Left colon (tissue), 2 donors: ENCODE data around the gene NRIP3. TPM values are rescaled to one million over a fixed set of nuclear protein-coding genes. Genes with fewer than 3 reads are reported as not detected.
"Not testable (repeated sequence)": the region's sequence is repeated elsewhere in the genome, so short reads cannot be mapped to it uniquely, and the experiment has no call there.

Experiments
- ATAC-seq: fragments of 200-7000 bp; cut with Tn5 transposase; one replicate; pipeline ENCODE4 v1.9.1; 2020; ENCODE audit warnings: mild to moderate bottlenecking, moderate library complexity
- DNase-seq, 2 donors: peaks; one replicate each; pipeline ENCODE4 v3.0.0-alpha.2; 2020
- intact Hi-C, 2 donors: fragments of 100-400 bp; cut with DNase I in 1 of 2; cut with micrococcal nuclease in 1 of 2; formaldehyde crosslinking; loops; one replicate each; pipeline versions ENCODE4 v1.11.2 to v1.14.0; 2022; cut with DNase I, micrococcal nuclease
- total RNA-seq, 2 donors: library from RNA; stranded (reverse); fragmentation: NEBNext Ultra II Directional; extraction: Animal tissue kit (Norgen Biotek cat#: 25700); gene quantifications; one replicate each; pipeline ENCODE4 v1.2.1, GENCODE V29; 2021
- donor health status: DM: no; HTN: no; CAD: no.
- donor health status: DM: yes; HTN: yes; CAD: no.

Gene NRIP3
- total RNA-seq, 2 donors from 2014 or later = 0.27 to 0.75 TPM

GRCh38 chr11:8986772-8987171, 17.0 kb downstream of the NRIP3 start:
- intact Hi-C loops, ATAC-seq, DNase-seq: not testable (repeated sequence)

- no peak for ATAC-seq
- intact Hi-C loops = no loop called here
- no peak for DNase-seq
Measured at GRCh38 chr11:8985462-8985861, 18.3 kb downstream of the NRIP3 start.

- DNase-seq (no peak), ATAC-seq (no peak)
- intact Hi-C loops = no loop called here
Measured at GRCh38 chr11:8983552-8983951, 20.2 kb downstream of the NRIP3 start.

- no peak for DNase-seq
- intact Hi-C loops = no loop called here
- ATAC-seq = no peak
Measured at GRCh38 chr11:8980485-8980884, 23.3 kb downstream of the NRIP3 start.

GRCh38 chr11:8979365-8979764, 24.4 kb downstream of the NRIP3 start:
- intact Hi-C loops, DNase-seq, ATAC-seq: not testable (repeated sequence)

- no peak for ATAC-seq
- intact Hi-C loops = no loop called here
- no peak for DNase-seq
Measured at GRCh38 chr11:8973121-8973520, 30.7 kb downstream of the NRIP3 start.

- ATAC-seq (no peak), DNase-seq (no peak)
- intact Hi-C loops = no loop called here
Measured at GRCh38 chr11:8971924-8972316, 31.9 kb downstream of the NRIP3 start.

GRCh38 chr11:8971196-8971923, 32.4 kb downstream of the NRIP3 start:
- ATAC-seq (no peak), DNase-seq (no peak)
- intact Hi-C loops = no loop called here

- DNase-seq (no peak), ATAC-seq (no peak)
- intact Hi-C loops = no loop called here
Measured at GRCh38 chr11:8967184-8967583, 36.6 kb downstream of the NRIP3 start.

- intact Hi-C loops = no loop called here
- DNase-seq (peak; percentile 91 to 94), ATAC-seq (peak; percentile 88)
Measured at GRCh38 chr11:8964324-8965320, 39.2 kb downstream of the NRIP3 start, which contains the start of gene TMEM9B. TMEM9B (minus strand) TSS chr11:8964442; CDS start chr11:8964313, 129 bp downstream.

GRCh38 chr11:8963569-8964323, 40.1 kb downstream of the NRIP3 start:
- ATAC-seq (peak; percentile 83), DNase-seq (peak; percentile 90 to 92)
- intact Hi-C loops = no loop called here

GRCh38 chr11:8962841-8963240, 41.0 kb downstream of the NRIP3 start:
- DNase-seq = no peak
- ATAC-seq = peak; percentile 2
- intact Hi-C loops = no loop called here

- DNase-seq (no peak), ATAC-seq (no peak)
- intact Hi-C loops = no loop called here
Measured at GRCh38 chr11:8961401-8961800, 42.4 kb downstream of the NRIP3 start.

GRCh38 chr11:8959546-8960166, 44.1 kb downstream of the NRIP3 start:
- intact Hi-C loops = no loop called here
- ATAC-seq (peak; percentile 21), DNase-seq (no peak)

- intact Hi-C loops = no loop called here
- no peak for ATAC-seq
- DNase-seq = no peak
Measured at GRCh38 chr11:8956860-8957259, 46.9 kb downstream of the NRIP3 start.

- DNase-seq = no peak
- ATAC-seq = no peak
- intact Hi-C loops = no loop called here
Measured at GRCh38 chr11:8948886-8949285, 54.9 kb downstream of the NRIP3 start.

- ATAC-seq (no peak), DNase-seq (no peak)
- intact Hi-C loops = no loop called here
Measured at GRCh38 chr11:8947230-8947943, 56.4 kb downstream of the NRIP3 start.

- DNase-seq = no peak
- intact Hi-C loops = no loop called here
- ATAC-seq = no peak
Measured at GRCh38 chr11:8942518-8943066, 61.2 kb downstream of the NRIP3 start, which contains the start of gene ASCL3. ASCL3 (minus strand) TSS chr11:8943016; CDS start chr11:8938161, 4,855 bp downstream.
